GM18907 (cell line): ENCODE measurements around the gene RFWD3.
A peak's percentile ranks its signal among the peaks of the same experiment; 100 is the strongest.

ENCODE experiments used
- ATAC-seq: cut with Tn5 transposase; IDR thresholded peaks from one replicate; pipeline ENCODE4 v1.9.1; 2021; ENCODE audit warnings: mild to moderate bottlenecking, moderate library complexity; ENCODE audit not compliant: unreplicated experiment

RFWD3 gene

DNA sequence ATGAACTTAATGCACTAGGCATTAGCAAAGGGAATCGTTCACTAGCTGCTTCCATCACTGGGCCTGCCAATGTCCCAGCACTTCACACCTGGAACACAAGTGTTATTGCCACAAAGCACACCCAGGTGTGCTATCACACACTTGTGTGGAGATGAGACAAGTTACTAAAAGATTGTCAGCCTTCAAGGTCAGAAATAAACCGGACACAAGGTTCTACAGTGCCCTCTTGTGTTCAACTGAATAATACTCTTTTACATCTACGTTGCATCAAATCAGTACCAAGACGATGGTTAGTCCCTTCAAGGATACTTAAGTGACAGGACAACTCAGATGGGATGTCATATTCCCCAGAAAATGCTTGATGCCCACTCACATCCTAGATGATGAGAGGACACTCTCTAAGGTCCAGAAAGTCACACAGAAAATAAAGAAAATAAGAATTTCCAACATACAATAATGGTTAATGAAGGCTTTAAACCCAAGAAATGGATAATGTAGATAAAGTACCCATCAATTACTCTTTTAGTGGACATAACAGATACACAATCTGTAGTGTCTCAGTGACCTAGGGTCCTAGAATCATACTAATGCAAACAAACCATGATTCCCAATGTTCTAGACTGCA, 43.4 kb downstream of the RFWD3 start:
- no peak for ATAC-seq

DNA sequence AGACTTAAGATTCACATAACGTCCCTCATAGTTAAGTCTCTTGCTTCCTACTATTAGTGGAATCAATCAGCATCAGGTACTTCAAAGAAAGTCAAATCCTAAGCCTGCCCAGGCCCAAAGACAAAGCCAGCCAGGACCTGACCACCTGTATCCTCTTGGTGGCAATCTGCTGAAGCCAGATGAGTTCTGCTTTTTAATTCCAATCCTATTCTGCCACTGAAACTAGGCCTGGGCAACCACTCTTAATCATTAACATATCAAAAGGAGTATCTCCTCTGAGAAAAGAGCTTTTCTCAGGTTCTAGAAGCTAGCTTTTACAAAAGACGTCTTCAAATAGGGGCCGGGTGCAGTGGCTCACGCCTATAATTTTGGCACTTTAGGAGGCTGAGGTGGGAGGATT, 44.7 kb downstream of the RFWD3 start:
- no peak for ATAC-seq

DNA sequence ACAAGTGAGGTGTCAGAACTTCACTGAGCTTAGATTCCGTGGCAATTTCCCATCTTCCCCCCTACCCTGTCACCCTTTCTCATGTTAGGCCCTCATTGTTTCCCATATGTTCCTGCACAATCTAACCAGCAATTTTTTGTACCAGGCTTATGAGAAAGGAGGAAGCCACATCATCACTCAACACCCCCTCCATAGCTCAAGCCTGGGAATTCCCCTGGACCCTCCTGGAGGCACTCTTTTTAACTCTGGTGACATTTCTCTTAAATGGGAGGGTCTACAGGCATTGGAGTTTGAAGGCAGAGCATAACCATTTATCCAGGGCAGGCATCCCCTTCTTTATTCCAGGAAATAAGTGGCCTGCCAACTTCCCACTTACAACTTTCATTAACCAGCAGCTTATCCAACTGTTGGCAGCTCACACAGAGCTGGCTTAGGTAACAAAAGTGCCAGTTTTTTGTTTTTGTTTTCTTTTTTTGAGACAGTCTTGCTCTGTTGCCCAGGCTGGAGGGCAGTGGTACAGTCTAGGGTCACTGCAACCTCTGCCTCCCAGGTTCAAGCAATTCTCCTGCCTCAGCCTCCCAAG, 49.4 kb downstream of the RFWD3 start:
- ATAC-seq = no peak

GRCh38 chr16:74611721-74612120, 55.0 kb downstream of the RFWD3 start:
- ATAC-seq = no peak

DNA sequence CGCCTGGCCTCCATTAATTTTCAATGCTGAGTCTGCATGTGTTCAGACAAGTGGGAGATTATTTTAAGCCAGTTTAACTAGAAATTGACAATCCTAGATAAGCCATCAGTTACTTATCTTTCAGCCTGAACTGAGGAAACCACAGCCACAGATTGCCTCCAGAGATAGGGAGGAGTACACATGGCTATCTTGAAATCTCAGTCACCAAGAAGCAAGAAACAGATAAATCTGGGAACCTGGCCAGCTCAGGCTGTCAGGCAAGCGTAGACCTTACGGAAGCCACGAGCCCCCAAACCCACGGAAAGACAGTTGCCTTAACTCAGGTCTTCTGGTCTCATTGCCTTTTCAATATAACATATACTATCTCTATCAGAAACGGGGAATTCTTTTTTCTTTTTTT, 57.7 kb downstream of the RFWD3 start:
- ATAC-seq = no peak

DNA sequence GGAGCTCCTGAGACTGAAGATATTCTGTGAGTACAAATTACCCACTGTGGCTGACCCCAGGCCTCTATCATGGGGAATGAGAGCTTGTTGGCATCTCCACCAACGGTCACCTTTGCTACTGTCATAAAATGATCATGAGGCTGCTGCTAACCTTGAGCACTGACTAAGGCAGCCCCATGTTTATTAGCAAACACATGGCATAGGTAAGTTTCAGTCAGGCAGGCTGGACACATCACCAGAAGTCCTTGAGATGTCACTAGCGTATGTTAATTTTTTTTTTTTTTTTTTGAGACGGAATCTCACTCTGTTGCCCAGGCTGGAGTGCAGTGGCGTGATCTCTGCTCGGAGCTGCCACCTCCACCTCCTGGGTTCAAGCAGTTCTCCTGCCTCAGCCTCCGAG, 58.3 kb downstream of the RFWD3 start:
- no peak for ATAC-seq

- ATAC-seq = no peak
Observed at GRCh38 chr16:74607962-74608356, 58.7 kb downstream of the RFWD3 start.

GRCh38 chr16:74607310-74607961, 59.2 kb downstream of the RFWD3 start:
- ATAC-seq = peak; percentile 30

- ATAC-seq = peak; percentile 96
Observed at GRCh38 chr16:74606521-74607309, 60.0 kb downstream of the RFWD3 start, which contains the start of gene GLG1. TSS of gene GLG1 (minus strand) at chr16:74607114. CDS start at chr16:74607094, 20 bp downstream.

DNA sequence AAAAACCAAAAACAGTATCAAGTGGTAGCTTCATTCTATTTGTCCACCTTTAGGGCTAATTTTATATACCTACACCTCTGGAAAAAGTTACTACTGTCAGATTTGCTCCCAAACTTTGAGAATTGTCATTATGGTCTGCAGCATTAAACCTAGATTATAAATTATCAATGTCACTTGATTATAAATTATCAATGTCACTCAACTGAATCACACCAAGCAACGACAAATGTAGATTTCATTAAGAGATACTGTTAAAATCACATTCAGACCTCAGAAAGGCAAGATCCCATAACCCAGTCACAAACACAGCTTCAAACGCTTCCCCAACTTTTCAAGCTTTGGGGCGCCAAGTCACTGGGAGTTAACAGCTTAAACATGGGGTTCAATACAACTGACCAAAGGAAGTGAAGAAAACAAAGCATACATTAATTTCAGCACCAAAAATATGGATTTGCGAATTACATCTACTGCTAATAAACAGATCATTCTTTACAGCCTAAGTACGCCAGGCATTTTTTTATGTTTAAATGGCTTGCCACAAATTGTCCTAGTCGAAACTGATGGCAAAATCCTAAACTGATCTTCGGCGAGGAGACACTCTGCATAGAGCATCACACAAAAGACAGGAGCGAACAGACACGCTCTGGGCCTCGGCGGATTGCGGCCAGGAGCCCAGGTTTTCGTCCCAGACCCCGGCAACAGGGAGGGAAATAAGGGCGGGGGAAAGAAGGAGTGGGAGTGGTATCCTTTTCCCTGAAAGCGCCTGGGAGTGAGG, 60.7 kb downstream of the RFWD3 start:
- ATAC-seq = peak; percentile 15

- no peak for ATAC-seq
Observed at GRCh38 chr16:74605332-74605731, 61.3 kb downstream of the RFWD3 start.

- ATAC-seq = no peak
Observed at GRCh38 chr16:74603848-74604247, 62.8 kb downstream of the RFWD3 start.

GRCh38 chr16:74601126-74601871, 65.4 kb downstream of the RFWD3 start:
- peak; percentile 83 for ATAC-seq

DNA sequence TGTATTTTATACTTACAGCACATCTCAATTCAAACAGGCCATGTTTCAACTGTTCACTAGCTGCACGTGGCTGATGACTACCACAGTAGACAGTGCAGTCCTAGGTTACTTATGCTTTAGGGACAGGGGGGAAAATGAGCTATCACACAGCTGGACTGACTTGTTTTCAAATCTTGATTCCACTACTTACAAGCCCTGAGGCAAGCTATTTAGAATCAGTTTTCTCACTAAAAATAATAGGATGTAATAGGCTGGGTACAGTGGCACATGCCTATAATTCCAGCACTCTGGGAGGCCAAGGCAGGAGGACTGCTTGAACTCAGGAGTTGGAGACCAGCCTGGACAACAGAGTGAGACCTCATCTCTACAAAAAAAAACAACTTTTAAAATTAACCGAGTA, 70.1 kb downstream of the RFWD3 start:
- ATAC-seq = no peak

- ATAC-seq = no peak
Observed at GRCh38 chr16:74592847-74593246, 73.8 kb downstream of the RFWD3 start.

- ATAC-seq = no peak
Observed at GRCh38 chr16:74591876-74592650, 74.6 kb downstream of the RFWD3 start.

DNA sequence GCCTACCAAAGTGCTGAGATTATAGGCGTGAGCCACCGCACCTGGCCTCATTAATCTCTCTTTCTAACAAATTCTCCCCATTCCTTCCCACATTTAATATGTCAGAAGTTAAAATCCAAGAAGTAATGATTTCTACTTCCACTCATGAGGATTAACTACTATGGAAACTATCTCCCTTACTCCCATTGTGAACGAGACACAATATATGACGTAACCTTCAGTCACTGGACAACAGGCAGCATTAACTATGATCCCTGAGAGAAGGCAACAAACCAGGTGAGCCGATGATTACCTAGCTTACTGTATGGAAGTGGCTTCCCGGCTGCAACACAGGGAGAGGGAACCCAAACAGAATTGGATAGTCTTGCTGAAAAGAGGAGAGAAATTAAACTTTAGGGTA, 79.7 kb downstream of the RFWD3 start:
- ATAC-seq = no peak

GRCh38 chr16:74585846-74586443, 80.7 kb downstream of the RFWD3 start:
- ATAC-seq = no peak
